Activated CD4-positive, alpha-beta T cell treated with anti-CD3 and anti-CD28 coated beads, Interleukin-2, amount 50 U/mL, for 1 hour (primary cell): ENCODE measurements around the gene CLTA.
"Not testable (repeated sequence)": the region's sequence is repeated elsewhere in the genome, so short reads cannot be mapped to it uniquely, and the experiment has no call there.

ENCODE experiments used
- DNase-seq: peaks from one replicate; pipeline ENCODE4 v3.0.0-alpha.2; 2020

The CLTA gene

GRCh38 chr9:36248061-36248460, 57.3 kb downstream of the CLTA start:
- not testable (repeated sequence) for DNase-seq

GRCh38 chr9:36249189-36249588, 58.5 kb downstream of the CLTA start:
- DNase-seq: no peak

DNA sequence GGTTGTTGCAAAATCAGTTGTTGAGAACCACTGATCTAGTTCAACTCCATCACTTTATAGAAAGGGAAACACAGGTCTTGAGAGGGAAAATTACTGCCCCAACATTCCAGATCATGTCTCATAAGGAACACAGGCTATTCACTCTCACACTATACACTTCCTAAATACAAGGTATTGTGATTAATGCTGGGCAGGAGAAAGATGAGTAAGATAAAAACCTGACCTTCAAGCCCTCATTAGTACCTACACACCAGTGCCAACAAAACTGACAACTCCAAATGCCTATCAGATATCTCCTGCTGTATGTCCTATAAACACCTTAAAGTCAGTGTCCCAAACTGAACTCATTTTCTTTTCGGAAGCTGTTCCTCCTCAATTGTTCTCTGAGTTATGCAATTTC, 59.4 kb downstream of the CLTA start:
- no peak for DNase-seq

DNA sequence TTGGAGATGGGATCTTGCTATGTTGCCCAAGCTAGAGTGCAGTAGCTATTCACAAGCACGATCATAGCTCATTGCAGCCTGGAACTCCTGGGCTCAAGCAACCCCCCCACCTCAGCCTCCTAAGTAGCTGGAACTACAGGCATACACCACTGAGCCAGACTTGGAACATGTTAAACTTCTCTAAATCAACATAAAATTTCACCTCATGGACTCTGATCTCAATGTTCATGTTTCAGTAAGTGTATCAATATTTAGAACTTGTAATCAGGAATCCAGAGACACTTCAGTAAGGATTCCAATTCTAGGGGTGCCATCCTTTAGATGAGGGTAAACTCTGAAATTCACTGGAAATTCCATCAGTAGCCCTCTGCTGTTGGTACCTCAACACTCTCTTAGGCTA, 60.7 kb downstream of the CLTA start:
- DNase-seq: no peak

DNA sequence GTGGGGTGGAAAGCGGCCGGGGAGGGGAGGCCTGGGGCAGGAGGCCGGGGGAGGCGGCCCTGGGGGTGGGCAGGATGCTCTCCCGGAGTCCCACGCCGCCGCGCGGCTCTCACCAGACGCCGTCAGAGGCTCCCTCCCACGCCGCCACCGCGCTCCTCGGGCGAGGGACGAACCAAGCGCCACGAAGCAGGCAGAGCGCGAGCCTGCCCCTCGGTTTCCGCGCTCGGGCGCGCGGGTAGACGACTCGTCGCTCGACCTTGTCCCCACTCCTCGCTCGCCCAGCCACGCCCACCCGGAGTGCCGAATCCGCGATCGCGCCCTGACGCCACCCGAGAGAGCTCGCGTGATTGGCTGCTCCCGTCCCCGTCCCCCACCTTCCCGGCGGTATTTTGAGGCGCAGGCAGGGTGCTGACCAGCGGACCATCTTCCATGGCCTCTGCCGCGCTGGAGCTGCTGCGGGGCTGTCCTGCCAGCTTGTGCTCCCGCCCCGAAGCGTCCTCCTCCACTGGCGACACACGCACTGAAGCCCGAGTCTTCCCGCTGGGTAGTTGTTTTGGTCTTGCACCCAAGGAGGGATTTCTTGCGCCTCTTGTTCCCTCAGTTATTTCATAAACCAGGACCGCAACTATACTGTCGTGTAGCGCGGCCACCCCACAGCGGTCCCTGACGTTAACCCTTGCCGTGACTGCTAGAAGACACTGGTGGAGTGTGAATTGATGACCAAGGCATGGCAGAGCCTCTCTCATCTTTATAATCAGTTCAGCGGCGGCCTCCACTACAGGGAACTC, 67.7 kb downstream of the CLTA start, which contains the start of gene GNE:
Gene GNE, minus strand, starts transcription at position 241 of the 788 bp plus-strand sequence. CDS start 9,093 bp downstream, outside the sequence.
- DNase-seq: peak; percentile 98

DNA sequence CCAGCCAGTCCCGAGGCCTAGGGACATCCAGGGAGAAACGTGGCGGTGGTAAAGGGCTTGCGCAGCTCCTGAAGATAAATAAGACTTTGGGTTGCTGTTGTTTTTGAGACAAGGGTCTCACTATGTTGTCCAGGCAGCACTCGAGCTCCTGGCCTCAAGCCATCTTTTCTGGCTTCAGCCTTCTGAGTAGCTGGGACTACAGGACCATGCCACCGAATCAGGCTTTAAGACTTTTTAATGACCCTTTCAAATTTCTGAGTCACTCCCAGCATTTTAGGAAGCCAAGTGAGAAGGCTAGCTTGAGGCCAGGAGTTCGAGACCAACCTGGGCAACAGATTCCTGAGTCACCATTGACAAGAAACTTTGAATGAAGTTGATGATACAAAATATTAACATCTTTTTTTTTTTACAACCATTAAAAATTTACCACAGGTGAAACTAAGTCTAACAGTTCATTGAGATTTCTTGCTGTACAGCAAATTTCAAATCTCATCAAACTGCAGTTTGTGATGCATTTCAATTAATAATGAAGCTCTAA, 68.3 kb downstream of the CLTA start:
- DNase-seq: no peak
